NOMO-1 (cell line): Measurements from ENCODE around the gene DCBLD1.

Source experiments
- DNase-seq, 2 experiments: peaks; one replicate each; lab custom pipeline; 2025; ENCODE audit not compliant: unreplicated experiment in 2 of 2; lab: John Stamatoyannopoulos, UW

DCBLD1 gene

DNA sequence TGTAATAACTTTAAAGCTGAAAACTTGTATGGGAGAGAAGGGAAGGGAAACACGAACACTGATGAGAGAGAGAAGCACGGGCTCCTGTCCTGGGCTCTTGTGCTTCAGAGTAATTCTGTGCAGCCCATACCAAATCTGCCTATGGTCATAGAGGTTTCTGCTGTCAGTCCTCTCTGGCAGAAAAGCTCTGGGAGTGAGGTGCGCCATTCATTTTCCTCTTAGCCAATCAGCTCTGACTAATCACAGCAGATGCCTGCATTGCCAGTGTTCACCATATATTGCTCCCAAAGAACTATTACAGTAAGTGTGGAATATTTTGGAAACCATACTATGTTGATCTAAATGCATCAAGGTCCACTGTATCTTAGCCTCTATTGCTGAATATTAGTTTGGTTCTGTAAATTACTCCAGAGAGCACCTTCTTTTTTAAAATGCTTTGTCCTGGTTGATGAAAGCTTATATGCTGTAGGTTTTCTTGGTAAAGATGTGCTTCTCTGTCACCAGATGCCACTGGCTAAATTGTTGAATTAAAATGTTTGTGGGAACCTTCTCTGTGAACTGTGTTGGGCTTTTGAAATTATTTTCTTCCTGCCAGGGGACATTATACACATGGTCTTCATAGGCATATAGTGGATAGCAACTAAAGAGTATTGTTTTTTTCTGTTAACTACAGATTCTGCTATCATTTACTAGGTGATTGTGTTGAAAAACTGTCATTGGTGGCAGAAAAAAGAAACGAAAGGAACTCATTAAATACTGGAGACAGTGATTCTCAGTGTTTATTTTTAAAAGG, 38.3 kb downstream of the DCBLD1 start:
- no peak for DNase-seq

DNA sequence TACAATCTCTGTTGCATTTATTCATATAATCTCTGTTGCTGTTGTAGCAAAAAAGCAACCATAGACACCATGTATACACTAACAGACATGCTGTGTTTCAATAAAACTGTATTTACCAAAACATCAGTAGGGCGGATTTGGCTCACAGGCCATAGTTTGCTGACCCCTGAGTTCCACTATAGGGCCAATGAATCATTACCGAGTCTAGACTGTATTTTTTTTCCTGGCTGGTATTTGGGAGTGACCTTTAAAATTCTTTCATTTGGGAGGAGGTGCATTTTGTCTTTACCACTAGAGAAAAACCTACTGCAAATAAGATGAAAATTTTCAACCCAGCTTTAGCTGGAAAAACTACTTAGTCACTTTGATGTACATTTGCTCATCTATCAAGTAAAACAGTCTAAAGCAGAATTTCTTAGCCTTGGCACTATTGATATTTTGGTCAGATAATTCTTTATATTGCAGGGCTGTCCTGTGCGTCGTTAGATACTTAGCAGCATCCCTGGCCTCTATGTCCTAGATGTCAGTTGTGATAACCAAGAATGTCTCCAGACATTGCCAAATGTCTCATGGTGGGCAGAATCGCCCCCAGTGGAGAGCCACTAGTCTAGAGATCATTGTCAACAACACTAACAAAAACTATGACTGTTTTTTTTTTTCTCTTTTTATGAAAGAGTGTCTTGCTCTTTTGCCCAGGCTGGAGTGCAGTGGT, 39.5 kb downstream of the DCBLD1 start:
- DNase-seq = no peak

GRCh38 chr6:117525607-117526006, 43.1 kb downstream of the DCBLD1 start:
- DNase-seq = no peak

DNA sequence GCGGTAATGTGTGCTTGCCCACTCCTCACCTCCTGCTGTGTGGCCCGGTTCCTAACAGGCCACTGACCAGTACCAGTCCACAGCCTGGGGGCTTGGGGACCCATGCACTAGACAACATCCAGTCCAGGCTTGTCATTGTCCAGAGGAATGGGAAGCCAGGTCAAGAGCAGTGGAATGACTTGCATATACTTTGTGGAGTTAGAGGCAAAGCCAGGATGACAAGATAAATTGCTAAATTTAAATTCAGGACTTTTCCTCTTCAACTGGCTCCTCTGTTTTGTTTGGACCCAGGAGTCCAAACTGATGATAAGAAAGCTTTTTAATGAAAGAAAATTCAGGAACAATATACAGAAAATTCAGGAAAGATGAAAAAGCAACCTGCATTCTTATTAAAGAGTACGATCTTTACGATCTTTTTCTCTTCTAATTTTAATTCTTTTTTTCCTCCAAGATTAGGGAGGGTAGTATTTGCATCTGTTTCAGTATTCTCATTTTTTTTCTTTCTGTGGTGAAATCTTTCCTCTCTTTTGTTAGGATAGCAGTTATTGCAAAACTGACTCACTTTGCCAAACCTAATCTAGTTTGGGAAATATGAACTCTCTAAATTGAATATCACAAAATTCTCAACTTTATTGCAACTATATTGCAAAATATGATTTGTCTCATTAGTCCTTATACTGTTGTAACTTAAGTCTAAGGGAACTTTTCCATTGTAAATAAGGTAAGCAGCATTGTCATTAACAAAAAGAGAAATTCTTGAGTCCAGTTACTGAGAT, 48.2 kb downstream of the DCBLD1 start:
- DNase-seq = no peak

DNA sequence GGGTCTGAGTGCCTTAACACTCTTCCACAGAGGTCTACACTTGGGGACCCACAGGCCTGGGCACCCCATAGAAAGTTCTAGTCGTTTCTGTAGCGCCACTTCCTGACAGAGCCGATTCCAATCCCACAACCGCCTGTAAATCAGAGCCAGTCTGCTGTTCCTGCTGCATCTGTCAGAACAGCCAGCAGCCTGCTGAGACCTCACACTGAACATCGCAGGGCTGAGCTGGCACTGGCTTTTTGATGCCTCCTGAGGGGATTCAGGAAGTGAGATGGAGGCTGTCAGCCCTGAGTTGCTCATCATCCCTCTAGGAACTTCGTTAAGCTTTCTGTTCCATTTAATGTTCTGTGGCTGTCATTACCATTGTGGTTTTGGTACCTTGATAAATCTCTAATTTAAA, 48.9 kb downstream of the DCBLD1 start:
- no peak for DNase-seq

- no peak for DNase-seq
Measured at GRCh38 chr6:117531809-117532725, 49.6 kb downstream of the DCBLD1 start.

DNA sequence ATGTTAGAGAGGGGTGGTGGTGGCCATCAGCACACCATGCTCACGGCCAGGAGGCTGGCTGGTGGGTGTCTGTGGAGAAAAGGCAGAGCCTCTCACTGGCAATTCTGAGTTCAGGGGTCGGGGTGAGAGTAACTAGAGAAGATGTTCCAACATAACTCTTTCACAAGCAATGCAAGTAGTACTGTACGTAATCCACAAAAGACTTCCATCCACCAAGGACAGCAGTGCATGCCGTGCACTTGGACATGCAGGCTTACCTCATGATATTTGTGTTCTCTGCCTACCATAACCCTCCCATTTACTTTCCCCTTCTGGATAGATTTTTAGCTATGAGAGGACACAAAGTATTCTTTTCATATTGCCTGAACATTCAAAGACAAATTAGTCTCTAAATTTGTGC, 51.3 kb downstream of the DCBLD1 start:
- DNase-seq = no peak

DNA sequence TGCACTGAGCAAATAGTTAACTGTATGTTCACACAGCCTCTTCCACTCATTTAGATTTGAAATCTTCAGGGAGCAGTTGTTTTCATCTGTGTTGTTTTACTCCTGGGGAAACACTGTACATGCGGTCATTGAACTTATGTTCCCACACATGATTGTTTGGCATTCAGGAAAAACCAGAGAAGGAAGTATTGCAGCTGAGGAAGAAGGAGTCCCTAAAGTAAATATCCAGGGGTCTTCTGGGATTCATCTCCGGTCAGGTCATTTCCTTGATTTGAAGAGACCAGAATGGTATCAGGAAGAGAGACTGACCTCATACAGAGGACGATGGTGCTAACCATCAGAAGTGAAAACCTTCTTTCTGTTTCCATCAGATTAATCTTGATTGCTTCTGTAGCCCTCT, 52.5 kb downstream of the DCBLD1 start:
- DNase-seq = no peak

- DNase-seq = no peak
Measured at GRCh38 chr6:117536317-117536716, 53.8 kb downstream of the DCBLD1 start.

GRCh38 chr6:117538615-117539014, 56.1 kb downstream of the DCBLD1 start:
- no peak for DNase-seq

DNA sequence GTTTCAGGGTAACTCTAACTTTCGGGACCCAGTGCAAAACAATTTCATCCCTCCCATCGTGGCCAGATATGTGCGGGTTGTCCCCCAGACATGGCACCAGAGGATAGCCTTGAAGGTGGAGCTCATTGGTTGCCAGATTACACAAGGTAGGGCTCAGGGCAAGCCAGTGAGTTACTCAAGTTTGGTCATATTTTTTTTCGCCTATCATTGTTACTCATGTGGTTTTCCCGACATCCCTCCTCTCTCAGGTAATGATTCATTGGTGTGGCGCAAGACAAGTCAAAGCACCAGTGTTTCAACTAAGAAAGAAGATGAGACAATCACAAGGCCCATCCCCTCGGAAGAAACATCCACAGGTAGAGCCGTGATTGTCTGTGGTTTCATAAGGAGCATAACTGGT, 58.2 kb downstream of the DCBLD1 start:
- no peak for DNase-seq

DNA sequence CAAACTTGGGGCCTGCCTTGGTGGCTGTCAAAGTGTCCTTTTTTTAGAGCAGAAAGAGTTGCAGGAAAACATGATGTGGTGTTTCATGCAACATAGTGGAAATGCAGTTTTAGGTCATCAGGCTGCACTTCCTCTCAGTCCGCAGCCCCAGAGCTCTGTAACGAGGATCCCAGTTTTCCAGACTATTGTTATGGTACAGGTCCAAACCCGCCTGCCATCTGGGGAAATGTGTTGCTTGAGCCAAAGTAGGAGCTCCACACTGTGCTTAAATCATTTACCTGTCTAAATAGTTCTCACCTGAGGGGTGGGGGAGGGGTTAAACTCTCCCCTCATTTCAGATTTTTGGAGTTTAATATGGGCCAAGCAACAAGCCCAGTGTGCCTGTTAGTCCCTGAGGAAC, 60.0 kb downstream of the DCBLD1 start:
- no peak for DNase-seq

DNA sequence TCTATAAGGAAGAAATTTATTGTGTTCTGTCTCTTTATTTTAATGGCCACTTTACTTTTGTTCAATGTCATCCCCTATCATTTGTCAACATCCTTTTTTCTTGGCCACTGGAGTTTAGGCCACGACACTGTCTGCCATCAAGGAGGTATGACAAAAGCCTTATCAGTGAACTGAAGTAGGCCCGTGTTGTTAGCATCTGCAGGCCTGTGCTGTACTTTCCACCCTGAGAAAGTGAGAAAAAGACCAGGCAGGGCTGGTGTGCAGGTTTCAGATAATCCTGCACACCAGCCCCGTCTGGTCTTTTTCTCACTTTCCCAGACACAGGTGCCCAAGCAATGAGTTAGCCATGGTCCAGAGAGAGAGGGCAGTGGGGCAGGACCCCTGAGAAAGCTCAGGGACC, 62.2 kb downstream of the DCBLD1 start:
- no peak for DNase-seq

DNA sequence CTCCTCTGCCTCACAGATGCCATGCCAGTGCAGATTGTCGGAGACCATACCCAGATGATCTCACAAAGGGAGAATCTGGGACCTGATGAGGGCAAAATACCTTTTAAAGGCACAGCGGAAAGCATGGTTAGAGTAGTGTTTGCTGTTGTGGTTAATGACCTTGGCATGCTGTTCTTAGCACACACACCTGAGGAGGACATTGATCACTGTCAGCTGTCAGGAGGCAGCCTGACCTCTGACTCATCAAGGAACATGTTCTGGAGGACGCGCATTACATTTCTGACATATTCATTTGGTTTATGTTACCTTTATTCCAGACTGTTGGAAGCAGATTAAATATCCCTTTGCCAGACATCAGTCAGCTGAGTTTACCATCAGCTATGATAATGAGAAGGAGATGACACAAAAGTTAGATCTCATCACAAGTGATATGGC, 62.7 kb downstream of the DCBLD1 start:
- DNase-seq = no peak

- DNase-seq = no peak
Measured at GRCh38 chr6:117546674-117547073, 64.2 kb downstream of the DCBLD1 start.

GRCh38 chr6:117547688-117548621, 65.5 kb downstream of the DCBLD1 start:
- DNase-seq = no peak

GRCh38 chr6:117548797-117549301, 66.4 kb downstream of the DCBLD1 start:
- no peak for DNase-seq

- no peak for DNase-seq
Measured at GRCh38 chr6:117549611-117550010, 67.1 kb downstream of the DCBLD1 start.

DNA sequence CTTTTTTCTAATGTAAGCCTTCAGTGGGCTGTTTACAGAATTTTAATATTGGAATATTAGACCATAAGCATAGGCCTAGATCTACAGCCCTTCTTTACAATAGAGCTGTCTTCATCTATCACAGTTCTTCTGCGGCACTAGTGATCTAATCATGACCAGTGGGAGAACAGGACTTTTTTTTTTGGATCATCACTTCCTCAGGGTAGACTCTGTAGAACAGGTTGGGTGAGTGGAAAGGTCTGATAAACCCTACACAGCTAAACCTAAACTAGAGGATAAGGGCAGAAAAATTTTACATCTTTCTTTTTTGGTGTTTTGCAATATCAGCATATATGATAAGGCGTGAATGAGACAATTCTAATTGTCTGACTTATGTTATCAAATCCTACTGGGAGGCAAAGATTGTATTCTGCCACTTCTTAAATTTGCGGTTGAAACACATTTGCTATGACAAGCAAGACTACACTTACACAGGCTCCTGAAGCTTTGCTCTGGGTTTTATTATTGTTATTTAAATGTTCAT, 67.7 kb downstream of the DCBLD1 start:
- DNase-seq = no peak
